Bone marrow (tissue), 2 donors: Measurements from ENCODE around the gene BHLHE23.

Experiments
- DNase-seq, 2 donors: peaks; one replicate each; lab custom pipeline; 2025; lab: John Stamatoyannopoulos, UW

BHLHE23 gene

DNA sequence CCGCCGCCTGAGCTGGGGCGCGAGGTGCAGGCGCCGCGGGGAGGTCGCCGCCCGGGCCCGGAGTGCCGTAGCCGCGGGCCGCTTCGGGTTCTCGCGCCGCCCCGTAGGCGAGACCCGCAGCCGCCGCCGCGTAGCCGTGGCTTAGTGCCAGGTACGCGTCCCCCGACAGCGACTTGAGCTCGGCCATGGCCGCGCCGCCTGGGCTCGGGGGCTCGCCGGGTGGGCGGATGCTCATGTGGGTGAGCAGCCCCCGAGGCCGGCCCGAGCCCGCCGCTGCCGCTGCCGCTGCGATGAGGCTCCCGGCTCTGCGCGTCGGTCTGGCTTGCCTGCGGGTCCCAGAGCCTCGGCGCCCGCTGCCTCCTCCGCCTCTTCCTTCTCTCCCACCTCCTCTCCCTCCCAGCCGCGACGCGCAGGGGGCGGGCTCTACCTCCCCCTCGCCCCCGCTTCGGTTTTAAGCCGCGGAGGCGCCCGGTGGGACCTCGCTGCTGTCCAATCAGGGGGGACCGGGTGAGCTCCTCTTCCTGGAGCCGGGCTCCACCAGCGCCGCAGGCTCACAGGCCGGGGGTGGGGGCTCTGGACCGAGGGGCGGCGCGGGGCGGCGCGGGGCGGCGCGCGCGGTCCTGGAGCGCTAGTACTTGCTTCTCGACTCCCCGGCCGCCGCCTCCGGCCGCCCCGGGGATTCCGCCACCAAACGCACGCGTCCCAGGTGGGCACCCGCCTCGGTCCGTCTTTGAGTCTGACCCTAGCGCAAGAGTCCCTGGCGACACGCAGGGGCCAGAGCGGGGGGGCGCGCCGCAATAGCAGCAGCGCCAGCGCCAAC is at the start of gene BHLHE23:
TSS of gene BHLHE23 (minus strand) at position 425 of the 820 bp plus-strand sequence. CDS start at position 235, 190 bp downstream.
- DNase-seq: no peak

DNA sequence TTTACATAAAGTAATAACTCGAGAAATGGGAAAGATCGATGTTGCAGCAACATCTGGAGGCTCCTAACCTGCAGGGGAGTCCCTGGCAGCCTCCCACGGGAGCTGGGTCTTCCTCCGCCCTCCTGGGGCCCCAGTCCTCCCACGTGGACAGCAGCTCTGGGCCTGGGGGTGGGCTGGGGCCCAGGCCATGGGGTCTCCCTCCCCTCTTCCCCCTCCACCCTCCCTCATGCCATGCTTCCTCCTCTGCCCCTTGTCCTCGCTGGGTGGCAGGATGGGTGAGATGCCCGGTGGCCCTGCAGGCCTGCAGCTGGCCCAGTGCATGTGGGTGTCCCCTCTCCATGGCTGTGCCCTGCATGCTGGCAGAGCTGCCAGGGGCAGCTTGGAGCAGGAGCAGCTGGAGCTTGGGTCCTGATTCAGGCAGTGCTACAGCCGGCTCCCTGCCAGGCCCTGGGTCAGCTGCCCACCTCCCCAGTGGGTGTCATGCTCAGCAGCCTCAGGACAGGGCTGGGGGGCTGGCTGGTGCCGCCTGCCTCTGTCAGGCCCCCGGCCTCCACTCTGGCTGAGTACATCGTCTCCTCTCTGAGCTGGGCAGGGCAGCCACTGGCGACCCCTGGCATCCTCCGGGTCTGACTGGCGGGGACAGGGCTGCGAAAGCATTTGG is 48.9 kb upstream of the BHLHE23 start:
- no peak for DNase-seq

DNA sequence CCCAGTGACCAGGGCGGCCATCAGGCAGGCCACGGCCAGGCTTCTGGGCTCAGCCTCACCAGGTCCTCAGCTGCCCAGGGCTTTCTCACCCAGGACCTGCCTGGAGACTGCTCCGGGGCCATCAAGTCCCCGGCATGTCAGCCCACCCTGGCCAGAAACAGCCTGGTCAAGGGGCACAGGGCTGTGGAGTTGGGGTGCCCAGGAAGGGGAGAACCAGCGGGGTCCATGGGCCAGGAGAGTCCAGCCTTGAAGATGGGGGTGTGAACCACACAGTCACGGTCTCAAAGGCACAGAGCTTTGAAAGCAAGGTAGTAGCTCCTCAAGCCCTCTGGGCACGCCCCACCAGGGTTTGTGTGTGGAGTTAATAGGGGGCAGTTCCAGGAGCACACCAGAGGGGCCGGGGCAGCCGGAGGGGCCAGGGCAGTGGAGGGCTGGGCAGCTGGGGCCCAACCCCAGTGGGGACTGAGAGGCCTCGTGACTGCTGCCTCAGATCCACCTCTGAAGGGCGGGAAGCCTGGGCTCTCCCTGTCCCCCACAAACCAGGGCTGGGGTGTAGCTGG is 48.0 kb upstream of the BHLHE23 start:
- no peak for DNase-seq

DNA sequence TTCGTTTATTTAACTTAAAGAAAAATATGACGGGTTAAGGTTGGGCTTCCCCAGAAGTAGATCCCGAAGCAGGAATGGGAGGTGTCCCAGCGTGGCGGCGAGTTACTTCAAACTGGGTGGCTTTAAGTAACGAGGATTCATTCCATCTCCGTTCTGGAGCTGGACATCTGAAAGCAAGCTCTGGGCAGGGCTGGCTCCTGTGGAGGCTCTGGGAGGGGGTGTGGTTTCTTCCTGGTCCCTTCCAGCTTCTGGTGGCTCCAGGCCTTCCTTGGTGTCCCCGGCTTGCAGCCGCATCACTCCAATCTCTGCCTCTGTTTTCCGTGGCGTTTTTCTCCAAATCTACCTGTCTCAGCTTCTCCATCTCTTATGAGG is 47.3 kb upstream of the BHLHE23 start:
- no peak for DNase-seq

DNA sequence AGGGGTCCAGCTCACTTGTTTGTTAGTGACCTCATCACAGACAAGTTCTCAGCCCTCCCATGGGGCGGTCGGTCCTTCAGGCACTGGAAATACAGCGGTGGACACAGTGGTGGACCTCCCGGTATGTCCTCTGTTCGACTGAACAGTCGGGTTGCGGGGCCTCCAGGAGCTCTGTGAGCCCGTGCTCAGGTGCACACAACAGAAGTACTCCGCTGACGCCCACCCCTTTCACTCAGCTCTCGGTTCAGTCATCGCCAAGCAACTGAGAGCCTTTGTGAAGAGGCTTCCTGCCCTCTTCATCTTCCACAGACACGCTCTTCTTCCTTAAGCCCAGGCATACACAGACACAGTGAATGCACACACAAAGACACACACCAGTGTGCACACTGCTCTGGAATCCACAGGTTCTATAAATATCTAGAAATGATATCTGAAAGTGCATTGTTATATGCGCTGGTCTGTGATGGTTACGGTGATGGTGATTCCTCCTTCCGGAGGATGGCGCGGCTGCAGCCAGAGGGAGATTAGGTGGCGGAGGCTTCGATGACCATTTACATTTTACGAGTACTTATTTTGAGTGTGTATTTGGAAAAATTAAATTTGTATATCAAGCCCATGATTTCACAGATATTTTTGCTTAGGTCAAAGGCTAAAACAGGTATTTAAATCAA is 46.8 kb upstream of the BHLHE23 start:
- no peak for DNase-seq

DNA sequence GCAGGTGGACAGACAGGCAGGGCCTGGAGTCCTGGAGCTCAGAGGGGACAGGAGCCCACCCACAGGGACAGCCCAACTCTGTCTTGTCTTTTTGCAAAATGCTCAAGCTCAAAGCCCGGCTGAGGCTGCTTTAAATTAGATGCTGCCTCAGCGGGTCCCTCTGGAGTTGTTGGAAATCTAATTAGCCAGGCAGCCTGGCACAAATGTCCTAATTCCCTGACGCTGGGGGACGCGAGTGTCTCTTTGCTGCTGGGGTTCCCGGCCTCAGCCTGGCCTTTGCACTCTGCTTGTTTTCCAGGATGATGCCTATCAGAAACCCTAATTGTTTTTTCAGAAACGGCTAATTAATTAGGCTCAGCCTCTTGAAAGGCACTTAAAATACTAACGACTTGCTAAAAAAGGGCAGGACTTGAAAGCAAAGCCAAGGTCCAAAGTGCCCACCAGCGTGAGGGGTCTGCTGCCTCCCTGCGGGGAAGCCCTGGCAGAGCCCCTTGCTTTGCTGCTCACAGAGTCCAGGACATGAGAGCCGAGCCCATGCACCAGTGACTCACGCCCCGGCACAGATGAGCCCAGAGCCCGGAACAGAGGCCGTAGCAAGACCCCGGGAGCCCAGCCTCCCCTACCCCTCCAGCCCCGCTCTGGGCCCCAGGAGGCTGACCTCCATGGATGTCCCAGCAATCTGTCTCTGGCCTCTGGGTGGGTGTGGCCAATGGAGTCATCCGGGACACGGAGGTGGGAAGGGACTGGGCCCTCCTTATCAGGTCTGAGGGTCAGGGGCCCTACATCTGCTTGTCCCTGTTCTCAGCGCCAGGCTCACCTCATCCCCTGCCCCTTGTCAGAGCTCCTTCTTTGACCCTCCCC is 46.0 kb upstream of the BHLHE23 start:
- DNase-seq: no peak

DNA sequence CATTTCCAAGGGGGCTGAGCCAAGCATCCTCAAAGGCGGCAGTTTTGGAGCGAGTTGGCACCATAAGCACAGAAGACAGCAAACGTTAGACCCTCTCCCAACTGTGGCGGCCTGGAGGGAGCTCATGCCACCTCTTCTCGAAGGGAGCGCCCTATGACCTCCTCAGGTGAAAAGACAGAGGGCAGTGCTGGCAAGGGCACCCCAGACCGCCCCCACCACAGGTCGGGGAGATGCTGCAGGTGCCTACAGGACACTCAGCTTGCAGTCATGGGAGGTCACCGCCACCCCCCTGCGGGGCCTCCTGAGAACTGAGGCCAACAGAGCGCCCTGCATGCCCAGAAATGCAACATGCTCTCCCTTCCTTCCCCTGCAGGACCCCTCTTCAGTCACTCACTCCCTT is 45.1 kb upstream of the BHLHE23 start:
- no peak for DNase-seq

DNA sequence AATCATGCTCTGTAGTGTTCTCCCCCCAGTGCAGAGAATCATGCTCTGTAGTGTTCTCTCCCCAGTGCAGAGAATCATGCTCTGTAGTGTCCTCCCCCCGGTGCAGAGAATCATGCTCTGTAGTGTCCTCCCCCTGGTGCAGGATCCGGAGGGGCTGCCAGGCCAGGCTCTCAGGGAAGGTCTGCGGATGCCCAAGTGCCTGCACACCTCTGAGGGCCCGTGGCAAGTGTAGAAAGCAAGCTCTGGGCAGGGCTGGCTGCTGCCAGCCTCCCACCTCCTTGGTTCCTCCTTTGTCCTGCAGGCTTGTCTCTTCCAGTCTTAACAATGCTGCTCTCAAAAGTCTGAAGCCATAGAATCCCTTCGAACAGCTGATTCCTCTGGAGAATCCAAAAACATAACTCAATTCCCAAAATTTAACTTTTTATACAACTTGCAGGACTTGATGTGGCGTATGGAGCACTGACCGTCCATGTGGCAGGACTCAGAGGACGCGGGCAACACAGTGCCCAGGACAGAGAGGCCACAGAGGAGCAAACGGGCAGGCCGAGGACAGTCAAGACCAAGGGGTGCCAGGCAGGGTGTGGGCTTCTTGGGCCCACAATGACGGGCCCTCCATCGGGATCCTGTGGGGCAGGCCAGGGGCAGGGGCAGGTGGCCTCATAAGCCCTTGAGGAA is 44.6 kb upstream of the BHLHE23 start:
- no peak for DNase-seq

DNA sequence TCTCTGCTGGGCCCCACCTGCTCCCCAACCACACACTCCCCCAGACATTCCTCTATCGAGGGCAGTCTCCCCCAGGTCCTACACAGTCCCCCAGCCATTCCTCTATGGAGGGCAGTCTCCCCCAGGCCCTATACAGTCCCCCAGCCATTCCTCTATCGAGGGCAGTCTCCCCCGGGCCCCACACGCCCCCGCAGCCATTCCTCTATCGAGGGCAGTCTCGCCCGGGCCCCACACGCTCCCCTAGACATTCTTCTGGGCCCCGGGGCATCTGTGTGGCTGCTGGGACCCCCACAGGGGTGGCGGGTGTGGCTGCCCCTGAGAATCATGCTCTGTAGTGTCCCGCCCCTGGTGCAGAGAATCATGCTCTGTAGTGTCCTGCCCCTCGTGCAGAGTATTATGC is 43.6 kb upstream of the BHLHE23 start:
- DNase-seq: no peak

DNA sequence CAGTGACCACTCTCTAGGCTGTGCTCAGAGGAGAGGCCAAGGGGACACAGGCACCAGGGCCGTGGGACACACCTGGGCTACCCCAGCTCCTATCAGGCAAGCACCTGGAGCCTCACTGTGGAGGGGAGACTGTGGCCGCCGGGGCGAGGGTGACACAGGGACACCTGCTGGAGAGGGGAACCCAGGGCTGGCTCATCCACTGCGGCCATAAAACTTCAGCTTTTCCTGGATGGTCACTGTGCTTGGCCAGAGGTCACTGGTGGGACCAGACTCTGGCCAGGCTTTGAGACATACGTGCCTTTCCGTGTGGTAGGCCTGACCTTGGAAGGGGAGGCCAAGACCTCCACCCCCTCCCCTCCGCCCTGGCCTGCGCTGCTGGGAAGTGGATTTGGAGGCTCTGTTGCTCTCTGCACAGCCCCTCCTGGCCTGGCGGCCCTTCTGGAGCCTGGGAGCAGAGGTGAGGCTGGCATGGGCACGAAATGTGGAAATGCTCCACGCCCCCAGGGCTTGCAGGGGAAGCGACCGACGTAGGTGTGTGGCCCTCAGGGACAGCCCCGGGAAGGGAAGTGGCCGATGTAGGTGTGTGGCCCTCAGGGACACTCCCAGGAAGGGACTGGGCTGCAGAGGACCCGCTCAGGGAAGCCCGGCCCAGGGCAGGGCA is 42.9 kb upstream of the BHLHE23 start:
- no peak for DNase-seq

DNA sequence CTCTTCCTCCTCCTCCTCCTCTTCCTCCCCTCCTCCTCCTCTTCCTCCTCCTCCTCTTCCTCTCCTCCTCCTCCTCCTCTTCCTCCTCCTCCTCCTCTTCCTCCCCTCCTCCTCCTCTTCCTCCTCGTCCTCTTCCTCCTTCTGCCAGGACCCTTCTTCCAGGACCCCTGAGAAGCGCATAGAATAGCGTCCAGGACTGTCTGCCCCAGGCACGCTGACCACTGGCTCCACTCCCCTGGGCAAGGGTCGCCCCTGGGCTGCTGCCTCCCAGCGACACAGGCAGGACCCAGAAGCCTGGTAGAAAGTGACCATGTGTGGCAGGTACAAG is 42.4 kb upstream of the BHLHE23 start:
- DNase-seq: no peak

DNA sequence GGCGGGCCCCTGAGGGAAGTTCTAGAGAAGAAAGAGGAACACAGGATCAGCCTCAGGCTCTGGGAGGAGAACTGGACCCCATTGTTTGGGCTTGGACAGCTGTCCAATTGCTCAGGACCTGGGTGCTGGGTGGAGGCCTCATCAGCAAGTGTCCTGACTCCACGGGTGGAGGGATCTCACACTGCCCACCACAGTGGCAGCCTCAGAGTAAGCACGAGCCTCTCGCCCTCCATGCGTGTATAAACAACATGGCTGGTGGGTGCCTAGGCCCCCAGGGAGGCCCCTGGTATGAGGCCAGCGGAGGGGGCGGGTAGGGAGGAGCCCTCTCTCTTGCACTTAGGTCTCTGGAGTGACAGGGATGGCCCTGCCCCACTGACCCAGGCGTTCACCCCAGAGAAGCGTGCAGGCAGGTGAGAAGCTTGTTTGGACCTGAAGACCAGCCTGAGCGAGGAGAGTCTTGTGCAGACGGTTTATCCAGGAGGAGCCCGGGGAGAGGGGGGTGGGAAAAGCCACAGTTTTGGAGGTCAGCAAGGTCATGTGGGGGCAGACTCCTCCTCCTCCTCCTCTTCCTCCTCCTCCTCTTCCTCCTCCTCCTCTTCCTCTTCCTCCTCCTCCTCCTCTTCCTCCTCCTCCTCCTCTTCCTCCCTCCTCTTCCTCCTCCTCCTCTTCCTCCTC is 41.9 kb upstream of the BHLHE23 start:
- DNase-seq: no peak

DNA sequence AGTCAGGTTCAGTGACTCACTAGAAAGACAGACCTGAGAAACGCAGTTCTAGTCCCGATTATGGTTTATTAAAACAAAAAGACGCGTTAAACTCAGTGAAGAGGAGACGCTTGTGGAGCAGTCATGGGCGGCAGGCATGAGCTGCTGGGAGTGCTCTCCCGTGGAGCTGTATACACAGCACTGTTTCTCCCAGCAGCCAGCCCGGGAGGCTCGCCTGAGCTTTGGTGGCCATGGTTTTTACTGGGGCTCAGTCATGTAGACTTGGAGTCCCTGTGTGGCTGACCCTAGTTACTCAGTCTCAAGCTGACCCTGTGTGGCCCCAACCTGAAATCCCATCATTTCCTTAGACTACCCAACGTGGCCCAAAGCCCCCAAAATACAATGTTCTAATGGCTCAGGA is 41.2 kb upstream of the BHLHE23 start:
- DNase-seq: no peak

DNA sequence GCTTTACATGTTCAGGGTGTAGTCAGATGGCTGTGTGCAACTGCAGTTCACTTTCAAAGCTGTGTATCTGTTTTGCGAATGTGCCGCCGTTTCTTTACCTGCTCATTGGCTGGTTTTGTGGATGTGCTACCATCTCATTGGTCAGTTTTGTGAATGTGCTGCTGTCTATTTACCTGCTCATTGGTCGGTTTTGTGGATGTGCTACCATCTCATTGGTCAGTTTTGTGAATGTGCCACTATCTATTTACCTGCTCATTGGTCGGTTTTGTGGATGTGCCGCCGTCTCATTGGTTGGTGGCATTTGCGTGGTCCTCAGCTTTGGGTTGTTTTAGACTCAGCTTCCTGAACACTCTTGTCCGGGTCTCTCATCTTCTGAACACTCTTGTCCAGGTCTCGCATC is 40.5 kb upstream of the BHLHE23 start:
- DNase-seq: no peak

DNA sequence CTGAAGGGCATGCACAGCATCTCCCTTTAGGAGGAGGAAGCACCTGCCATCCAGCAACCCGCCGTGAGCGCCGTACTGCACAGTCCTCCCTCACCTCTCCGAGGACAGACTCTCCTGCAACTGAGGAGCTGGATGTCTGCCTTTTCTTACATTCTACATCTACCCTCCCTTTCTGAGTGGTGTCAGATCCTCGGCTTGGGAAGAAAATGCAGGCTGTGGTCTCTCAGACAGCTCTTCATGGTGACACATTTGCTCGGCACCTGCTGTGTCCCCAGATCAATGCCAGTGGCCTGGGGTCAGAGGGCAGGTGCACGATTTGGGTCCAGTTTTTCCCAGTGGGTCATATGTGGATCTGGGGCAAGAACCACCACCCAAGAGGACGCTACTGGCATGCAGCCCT is 40.1 kb upstream of the BHLHE23 start:
- no peak for DNase-seq

DNA sequence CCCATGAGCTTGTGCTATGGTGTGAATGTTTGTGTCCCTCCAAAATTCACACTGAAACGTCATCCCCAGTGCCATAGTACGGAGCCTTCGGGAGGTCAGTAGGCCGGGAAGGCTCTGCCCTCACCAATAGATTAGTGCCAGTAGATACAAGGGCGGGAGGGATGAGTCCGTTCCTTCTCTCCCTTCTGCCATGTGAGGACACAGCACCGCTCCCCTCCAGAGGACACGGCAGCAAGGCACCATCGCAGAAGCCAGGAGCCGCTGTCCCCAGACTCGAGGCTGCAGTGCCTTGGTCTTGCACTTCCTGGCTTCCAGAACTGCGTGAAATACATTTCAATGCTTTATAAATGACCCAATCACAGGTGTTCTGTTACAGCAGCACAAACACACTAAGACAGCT is 39.2 kb upstream of the BHLHE23 start:
- DNase-seq: no peak

DNA sequence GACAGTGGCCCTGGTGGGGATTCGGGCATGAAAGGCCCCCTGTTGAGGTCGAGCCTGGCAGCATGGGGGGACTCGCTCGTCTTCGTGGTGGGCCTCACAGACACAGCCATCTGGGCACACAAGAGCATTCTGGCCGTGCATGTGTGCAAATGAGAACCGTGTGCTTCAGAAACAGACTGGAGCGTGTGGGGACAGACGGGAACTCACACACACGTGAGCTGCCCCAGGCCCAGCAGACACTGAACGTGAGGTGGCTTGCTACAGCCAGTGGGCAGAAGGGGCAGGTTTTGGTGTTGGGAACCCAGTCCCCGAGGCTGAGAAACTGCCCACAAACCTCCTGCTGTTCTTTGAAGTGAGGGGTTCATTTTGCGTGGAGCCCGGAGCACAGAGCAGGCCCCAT is 38.6 kb upstream of the BHLHE23 start:
- DNase-seq: no peak

DNA sequence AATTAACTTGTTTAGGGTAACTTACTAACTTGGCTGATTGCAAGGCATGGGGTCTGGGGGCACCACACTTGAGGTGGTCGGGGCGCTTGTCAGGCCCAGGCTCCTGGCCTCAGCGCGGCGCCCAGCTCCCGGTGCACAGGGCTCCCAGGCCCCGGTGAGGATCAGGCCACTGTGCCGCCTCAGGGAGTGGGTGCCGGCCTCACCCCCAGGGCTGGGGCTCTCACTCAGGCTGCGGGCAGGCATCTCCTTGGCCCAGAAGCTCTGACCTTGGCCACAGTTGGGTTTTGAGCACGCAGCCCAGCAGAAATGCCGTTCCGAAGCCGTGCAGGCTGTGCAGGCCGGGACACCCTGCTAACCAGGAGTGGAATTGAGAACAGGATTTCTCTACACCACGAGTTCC is 37.8 kb upstream of the BHLHE23 start:
- no peak for DNase-seq

DNA sequence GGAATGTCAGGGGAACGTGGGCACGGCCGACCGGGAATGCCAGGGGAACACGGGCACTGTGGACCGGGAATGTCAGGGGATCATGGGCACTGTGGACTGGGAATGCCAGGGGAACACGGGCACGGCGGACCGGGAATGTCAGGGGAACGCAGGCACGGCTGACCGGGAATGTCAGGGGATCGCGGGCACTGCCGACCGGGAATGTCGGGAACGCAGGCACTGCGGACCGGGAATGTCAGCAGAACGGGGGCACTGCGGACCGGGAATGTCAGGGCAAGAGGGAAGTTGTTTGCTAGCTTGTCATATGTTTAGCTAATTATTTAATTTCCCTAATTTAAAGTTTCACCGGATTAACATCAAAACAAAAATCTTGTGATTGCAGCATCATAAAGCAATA is 37.4 kb upstream of the BHLHE23 start:
- no peak for DNase-seq
